A549 treated with RU486 at 1 μM for 4 hours (cell line): Measurements from ENCODE around the gene EXOSC9. TPM values are rescaled to one million over a fixed set of nuclear protein-coding genes. Genes with fewer than 3 reads are reported as not detected.

ENCODE experiments used
- total RNA-seq: library from RNA; stranded (reverse); fragments of 200-300 nt; extraction: Qiagen RNA extraction; gene quantifications from 5 replicates; pipeline ENCODE4 v1.2.3, GENCODE V29; 2022; ENCODE audit warnings: low read depth

The EXOSC9 gene, protein sequence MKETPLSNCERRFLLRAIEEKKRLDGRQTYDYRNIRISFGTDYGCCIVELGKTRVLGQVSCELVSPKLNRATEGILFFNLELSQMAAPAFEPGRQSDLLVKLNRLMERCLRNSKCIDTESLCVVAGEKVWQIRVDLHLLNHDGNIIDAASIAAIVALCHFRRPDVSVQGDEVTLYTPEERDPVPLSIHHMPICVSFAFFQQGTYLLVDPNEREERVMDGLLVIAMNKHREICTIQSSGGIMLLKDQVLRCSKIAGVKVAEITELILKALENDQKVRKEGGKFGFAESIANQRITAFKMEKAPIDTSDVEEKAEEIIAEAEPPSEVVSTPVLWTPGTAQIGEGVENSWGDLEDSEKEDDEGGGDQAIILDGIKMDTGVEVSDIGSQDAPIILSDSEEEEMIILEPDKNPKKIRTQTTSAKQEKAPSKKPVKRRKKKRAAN
- total RNA-seq, result 28.6 to 39.5 TPM (median 29.8 TPM) in 5 replicates

DNA sequence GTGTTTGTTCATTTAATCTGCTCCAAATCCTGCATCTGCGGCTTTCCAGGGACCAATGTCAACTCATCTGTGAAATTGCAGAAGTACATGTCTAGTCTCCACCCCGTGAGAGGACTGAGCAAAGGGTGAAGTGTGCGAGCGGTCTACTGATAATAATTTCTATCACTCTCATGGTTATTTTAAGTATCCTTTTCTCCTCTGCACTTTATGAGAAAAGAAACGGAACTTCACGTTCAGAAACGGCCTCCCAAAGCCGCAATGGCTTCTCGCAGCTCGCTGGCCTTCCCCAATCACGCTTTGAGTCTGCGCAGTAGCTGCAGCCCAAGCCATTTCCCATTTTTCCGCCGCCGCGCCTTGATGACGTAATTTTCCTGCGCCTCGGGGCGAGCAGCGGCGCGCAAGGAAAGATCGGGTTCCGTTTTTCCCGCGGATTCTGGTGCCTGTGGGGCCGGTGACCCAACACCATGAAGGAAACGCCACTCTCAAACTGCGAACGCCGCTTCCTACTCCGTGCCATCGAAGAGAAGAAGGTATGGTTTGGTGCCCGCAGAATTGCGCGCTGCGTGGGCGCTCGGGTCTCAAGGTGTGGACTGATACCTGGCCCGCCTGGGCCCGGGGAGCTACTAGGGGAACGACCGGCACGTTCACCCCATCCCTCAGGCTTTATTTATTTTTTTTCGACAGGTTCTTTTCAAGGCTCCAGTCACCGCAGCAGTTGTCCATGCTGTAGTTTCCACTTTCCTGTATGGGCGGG is at the start of gene EXOSC9:
TSS of gene EXOSC9 (plus strand) at position 363 of the 754 bp plus-strand sequence. CDS start at position 465, 102 bp downstream.

DNA sequence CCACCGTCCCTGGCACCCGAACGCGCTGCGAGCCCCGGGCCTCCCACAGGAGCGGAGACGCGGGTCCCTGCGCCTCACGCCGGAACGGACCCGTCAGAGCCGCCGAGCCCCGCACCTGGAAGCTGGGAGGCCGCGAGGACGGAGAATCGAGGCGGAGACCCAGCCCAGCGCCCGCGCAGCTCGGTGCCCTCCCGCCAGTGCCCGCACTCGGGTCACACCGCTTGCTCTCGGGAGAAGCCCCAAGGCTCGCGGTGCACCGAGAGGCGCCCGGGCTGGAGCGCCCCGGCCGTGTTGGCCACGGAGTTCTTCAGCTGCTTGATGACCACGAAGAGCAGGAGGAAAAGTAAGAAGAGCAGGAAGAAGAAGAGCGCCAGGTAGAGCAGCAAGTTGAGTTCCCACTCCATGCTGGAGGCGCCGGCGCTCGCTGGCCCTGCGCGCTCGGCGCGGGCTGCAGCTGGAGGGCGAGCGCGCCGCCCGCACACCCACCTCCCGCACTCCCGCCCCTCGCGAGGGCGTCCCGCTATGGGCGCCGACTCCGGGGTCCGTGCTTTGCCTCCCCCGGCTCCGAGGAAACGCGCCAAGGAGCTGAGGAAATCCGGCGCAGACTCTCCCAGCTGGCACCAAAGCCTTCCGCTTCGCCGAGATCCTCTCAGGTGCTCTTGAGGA is 36.3 kb upstream of the EXOSC9 start, which contains the start of gene SMIM43:
TSS of gene SMIM43 (minus strand) at position 463 of the 666 bp plus-strand sequence. CDS start at position 404, 59 bp downstream.

DNA sequence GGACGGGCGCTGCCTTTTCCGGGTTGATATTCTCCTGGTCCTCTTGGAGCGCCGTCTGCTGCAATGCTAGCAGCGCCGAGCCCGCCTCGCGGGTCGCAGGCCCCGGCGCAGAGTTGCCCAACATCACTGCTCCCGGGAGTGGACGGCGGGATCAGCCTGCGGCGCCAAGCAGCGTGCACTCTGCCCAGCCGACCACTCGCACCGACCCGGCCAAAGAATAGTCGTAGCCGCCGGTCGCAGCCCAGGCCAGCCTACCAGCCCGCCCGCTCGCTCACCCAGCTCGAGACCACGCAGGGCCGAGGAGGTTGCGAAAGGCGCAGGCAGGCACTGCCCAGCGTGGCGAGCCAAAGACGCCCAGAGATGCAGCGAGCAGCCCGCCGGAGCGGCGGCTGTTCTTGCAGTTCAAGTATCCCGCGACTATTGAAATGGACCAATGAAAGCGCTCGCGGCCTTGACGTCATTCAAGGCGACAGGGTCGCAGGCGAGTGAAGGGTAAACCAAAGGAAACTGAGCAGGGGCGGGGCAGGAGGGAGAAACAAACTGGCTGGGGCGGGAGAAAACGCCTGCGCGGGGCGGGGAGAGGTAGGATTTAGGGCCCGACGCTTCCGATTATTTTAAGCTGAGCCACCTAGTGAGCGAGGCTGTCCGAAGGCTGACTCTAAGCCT is 22.5 kb downstream of the EXOSC9 start, which contains the start of gene CCNA2:
TSS of gene CCNA2 (minus strand) at position 379 of the 666 bp plus-strand sequence. CDS start at position 124, 255 bp downstream.

Other genes starting within 250 kb of the EXOSC9 start
- gene ANXA5, start 104.3 kb upstream of the EXOSC9 start, total RNA-seq, result 443 to 553 TPM (median 474 TPM) in 5 replicates
- 0.20 to 0.37 TPM (median 0.33 TPM) in 5 replicates for gene SMIM43, start 36.2 kb upstream of the EXOSC9 start, total RNA-seq
- 29.9 to 51.0 TPM (median 47.8 TPM) in 5 replicates for gene CCNA2, start 22.6 kb downstream of the EXOSC9 start, total RNA-seq
- gene BBS7, start 69.2 kb downstream of the EXOSC9 start, total RNA-seq, result 12.0 to 13.7 TPM (median 12.9 TPM) in 5 replicates
- gene TRPC3, start 150.7 kb downstream of the EXOSC9 start, total RNA-seq, result 0.07 to 0.16 TPM (median 0.08 TPM) in 3 of 5 replicates, not detected in the others